ENCODE results near the gene HOXA13.

Gene HOXA13

DNA sequence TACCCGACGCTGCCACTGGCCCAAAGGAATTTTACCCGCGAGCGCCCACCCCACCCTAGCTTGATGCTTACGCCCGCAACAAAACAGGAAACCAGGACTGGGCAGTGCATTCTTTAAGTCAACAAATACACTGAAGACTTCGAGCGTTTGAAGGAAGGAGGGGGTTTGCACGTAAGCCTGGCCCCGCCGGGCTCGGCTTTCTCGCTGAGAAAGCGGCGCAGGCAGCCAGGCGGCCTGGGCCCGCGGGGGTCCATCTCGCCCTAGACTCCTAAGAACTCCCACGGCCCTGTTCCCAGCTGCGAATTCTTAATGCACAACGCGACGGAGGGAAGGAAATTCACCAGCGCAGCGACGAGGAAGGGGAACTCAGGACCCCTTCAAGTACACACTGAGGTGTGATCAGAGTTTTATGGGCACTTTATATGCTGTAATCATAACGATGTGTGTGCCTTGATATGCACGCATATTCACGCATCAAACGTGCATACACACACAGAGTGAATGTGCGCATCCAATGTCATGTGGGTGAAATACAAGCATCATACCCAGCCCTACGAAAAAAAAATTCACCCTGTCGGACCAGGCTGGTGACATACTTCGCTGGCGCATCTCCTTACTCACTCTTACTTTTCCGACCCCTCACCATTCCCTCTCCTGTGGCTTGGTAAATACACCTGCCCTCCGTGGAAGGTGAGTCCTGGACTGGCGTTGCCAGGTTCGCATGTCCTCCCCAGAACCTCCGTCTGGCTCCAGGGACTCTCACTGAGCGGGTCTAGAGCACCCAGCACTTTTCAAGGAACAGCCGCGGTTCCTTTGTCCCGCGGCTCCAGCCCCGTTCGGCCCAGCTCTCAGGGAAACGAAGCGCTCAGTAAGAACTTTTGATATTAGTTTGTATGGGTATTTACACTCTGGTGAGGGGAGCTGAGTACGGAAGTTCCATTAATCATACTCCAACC is 5.7 kb upstream of the HOXA13 start:
- DNase-seq: no peak

DNA sequence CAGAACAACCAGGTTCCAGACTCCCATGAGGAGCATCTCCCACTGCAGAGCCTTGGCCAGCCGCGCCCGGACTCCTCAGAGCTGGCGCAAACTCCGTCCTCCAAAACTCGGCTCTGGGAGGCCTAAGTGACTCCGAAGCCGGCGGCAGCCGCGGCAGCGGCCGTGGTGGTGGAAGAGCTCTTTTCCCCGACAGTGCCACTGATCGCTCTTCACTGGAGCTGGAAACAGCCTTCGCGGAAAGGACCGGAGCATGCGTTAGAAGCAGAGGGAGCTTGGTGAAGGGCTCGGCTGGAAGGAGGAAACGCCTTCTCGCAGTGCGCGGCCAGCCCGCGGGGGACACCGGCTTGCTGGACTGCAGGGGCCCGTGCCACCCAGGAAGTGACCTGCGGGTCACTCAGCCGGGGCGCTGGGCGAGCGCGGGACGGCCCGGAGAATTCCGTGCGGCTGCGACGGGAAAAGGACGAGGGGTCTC is 5.0 kb upstream of the HOXA13 start:
- DNase-seq: no peak

DNA sequence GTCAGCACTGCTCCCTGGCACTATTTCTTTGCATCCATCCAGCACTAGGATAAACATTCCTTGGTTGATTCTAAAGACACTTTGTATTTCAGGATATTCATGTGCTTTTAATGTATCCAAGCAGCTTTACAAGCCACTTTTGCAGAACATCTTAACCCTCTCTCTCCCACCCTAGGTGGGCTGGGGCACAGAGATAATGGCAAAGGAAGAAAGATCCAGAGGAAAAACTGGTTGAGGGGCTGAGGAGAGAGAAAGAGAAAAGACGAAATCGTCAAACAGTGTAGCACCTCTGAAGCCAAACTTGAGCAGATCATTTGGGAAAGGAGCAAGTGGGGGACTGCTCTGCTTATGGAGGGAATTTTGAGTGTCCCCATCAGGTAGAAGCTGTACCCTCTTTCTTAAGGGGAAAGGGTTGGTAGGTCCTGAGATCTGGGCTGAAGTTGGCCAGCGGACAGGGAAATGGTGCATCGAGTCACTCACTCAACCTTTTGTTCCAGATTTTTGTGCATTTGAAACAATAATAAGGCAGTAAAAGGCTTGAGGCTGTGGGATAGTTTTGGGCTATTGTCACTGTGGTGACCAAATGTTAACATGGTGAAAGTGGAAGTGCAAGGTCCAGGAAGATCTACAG is 4.2 kb upstream of the HOXA13 start:
- no peak for DNase-seq

DNA sequence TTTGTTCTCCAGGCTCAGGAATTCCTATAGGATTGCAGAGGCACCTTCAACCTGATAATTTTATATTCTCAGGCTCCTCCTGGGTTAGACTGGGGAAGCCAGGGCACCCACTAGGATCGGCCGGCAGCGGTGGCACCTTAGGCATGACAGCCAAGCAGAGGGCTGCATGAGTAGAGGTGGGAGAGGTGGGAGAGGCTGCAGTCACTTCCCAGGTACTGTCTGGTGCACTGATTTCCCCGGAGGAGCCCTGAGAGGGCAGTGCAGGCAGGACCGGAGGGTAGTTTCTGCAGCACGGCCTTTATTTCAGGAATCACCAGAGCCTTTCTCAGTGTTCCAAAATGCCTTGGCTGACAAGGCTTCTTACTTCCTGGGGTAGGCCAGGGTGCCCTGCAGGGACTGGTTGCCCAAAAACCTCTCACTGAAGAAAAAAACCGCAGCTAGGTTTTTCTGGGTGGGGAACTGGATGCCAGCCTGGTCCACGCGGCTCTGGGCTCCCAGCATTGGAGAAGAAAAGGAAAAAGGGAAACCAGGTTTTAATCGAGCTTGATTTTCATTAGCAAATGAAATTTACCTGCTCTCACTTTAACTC is 3.6 kb upstream of the HOXA13 start:
- DNase-seq: no peak

DNA sequence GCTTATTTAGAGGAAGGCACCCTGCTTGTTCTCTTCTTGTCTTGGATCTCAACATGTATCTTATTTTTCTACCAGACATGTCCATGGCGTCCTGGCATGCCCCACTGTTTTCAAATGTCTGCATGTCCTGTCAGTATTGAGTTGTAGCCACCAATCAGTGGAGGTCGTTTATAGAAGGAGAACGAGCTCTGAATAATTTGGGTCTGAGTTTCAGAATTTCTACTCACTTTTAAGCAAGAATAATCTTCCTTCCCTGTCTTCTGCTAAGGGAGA is 2.9 kb upstream of the HOXA13 start:
- no peak for DNase-seq

DNA sequence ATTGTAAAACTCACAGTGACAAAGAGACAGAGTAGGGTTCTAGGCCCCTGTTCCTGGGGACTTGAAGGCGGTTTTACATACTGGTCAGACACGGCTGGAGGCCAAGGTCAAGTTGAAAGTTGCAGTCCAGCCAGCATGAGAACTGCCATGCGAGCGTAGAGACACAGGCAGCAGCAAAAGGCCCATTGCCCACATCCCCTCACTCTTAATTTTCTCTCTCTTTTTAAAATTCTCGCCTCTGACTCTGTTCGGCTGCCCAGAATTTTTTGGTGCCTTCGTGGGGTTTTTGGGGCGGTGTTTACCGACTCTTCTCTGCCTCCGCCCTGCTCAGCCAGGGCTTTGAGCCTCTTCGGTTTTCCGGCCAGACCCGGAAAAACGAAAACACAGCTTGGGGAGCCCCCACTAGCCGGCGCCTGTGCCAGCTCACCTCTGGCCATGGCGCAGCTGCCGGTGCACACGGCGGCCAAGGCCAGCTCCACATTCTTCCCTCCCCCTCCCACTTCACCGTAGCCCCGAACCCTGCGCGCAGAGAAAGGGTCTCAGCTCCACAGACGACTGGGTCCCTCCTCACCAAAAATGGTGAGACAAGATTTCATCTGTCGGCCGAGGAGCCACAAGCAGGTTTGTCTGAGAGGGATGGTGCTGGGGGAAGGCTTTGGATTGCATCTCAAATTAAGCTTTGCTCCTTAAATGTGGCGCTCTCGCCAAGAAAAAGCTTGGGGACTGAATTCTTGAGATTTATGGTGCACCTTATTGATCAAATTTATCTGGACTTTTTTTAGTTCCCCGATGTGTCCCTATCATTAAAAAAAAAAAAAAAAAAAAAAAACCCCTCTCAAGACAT is 2.3 kb upstream of the HOXA13 start:
- no peak for DNase-seq

DNA sequence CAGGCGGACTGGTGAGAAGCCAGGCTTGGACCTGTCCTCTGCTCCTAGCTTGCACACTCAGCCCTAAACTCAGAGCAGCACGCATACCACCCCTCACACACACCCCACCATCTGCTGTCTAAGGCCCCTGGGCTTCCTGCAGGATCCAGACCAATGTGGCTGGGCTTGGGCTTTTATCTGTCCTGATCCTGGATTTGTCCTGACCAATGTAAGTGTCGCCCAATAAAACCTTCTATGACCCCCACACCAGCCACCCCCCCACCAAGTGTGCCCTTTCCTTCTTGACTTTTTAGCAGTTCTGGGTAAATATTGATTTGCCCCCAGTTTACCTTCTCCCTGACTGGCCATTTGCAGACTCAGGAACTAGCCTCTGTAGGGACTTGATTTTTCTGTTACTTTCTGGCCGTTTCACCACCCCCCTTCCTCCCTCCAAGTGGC is 1.7 kb upstream of the HOXA13 start:
- no peak for DNase-seq

DNA sequence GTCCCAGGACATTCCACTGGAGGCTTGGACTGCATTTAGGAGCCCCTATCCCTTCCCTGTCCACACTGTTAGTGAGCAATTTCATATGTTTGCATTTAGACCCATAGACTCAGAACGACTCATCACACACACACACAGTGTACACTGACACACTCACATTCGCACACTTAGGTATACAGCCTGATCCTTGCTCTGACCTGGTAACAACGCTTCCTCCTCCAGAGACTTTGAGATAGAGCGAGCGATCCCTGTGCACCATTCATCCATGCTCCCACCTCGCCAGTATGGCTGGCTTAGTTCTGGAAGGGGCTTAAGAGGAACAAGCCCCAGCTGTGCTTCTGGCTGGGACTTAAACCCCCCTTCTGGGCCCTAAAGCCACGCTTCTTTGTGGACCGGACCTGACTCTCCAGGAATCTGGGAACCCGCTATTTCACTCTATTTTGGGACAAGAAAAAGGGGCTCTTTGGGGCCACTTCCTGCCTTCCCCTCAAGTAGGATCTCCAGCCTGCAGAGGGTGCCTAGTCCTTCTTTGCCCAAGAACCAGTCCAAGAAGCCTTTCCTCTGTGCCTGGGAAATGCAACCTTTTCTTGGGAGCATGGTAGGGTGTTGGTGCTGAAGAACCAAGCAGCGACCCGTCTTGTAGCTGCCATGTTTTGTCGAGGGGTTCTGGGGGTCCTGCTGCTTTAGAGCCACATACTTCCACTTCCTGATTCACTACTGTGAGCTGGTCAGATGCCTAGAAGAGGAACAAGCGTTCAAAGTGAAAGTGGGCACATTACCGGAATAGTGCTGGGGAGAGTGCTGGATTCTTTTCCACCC is 1.1 kb upstream of the HOXA13 start:
- no peak for DNase-seq

DNA sequence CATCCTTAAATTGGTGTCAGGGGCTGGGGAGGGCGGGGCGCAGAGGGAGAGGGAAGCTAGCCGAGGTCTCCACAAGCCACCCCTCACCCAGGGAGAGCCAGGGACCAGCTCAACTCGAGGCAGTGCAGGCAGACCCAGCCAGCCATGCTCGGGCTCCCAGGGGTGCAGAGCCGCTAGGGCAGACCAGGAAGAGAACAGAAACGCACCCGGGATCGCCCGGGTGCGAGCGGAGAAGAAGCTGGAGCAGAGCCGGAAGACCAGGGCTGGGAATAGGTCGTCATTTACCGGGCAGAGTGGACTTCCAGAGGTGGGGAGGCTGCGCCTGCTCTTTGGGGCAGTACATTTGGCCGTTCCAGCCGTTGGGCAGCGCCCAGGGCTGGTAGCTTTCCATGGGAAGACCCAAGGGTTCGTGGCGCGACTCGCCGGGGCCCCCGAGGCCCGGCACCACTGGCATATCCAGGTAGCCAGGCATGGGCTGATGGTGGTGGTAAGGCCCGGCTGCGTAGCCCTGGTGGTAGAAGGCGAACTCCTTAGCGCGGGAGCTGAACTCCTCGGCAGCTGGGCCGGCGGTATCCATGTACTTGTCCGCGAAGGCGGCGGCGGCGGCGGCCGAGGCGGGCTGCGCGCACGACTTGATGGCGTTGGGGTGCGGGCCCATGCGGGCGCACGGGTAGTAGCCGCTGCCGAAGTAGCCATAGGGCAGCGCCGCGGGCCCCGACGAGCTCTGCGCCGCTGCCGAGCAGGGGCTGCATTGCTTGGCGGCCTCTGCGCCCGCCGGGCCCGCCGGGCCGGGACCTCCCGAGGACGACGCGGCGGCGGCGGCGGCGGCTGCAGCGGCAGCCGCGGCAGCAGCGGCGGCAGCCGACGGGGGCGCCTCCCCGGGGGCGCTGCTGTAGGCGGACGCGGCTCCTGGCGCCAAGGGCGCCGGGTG is 755 bp downstream of the HOXA13 start:
- DNase-seq: no peak

DNA sequence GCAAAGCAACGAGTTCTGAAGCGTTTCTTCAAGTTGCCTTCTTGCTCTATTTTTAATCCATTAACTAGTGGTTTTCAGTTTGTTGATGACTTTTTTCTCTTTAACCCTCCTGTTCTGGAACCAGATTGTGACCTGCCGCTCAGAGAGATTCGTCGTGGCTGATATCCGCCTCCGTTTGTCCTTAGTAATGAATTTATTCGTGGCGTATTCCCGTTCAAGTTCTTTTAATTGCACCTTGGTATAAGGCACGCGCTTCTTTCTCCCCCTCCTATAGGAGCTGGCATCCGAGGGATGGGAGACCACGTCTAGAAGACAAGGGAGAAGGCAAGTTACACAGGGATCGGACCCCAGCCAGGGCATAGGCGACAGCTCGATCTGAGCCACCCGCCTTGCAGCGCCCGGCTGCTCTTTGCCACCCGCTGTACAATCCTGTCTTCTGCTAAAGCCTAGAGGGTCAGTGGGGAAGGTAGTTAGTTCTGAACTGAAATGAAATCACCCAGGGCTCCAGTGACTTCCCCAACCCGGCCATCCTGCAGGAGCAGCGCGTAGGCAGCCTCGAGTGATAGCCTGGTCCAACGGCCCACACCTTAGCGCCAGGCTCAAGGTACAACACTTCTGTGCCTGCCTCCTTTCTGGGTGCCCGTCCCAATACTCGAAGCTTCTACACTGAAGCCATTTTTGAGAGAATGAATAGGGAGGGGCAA is 1.6 kb downstream of the HOXA13 start:
- DNase-seq: no peak

DNA sequence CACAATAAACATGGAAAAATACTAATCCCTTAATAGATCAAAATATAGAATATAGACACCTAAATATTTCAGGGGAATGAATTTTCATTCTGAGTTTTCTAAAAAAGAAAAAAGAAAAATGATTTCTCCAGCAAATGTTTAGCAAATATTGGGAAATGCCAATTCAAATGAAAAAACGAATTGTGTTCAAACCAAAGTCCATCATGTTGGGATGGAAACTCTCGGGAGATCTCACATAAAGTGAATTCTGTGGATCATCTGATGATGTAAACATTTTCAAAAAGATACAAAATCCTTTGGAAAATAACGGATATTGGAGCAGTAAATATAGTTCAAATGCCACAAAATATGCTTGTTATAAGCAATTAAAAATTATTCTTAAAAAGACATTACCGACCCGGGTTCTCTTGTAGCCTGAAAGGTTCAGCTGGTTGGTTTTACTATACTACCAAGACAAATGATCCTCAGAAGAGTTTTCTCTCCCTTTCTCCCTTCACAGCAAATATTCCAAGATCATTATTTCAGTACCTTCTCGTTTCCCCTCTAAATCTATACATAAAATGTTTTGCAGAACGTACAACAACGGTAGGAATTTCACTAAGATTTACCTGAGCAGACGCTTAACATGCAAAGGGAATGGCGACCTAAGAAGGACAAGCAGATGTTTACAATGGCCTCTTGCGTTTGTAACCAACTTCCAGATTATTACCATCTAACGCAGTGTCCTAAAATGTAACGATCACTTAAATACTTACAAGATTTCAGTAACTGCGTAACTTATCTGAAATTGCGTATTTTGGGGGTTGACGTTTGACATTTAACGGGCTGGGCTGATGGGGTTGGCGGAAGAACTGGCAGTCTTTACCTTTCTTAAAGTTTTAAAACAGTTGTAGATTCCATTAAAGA is 2.5 kb downstream of the HOXA13 start:
- no peak for DNase-seq

DNA sequence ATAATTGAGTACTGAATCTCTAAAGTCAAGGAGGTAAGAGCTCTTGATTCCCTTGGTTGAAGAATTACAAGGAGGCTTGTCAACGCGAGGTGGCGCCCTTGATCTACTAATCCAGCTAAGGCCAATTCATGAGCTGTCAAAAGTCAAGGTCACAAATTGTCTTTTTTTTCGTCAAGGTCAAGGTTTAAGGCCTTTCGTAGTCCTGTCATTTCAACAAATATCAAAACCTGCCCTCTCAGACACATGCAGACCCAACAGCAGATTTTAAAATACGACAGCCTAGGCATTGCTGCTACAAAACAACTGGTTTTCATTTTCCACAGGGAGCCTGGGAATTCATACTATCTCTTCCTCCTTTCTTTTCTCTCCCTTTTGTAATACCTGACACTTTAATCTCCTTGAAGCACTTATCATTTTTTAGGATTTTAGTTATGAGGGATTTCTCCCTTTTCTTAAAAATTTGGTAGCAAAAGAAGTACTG is 3.6 kb downstream of the HOXA13 start:
- peak; percentile 46 for DNase-seq

DNA sequence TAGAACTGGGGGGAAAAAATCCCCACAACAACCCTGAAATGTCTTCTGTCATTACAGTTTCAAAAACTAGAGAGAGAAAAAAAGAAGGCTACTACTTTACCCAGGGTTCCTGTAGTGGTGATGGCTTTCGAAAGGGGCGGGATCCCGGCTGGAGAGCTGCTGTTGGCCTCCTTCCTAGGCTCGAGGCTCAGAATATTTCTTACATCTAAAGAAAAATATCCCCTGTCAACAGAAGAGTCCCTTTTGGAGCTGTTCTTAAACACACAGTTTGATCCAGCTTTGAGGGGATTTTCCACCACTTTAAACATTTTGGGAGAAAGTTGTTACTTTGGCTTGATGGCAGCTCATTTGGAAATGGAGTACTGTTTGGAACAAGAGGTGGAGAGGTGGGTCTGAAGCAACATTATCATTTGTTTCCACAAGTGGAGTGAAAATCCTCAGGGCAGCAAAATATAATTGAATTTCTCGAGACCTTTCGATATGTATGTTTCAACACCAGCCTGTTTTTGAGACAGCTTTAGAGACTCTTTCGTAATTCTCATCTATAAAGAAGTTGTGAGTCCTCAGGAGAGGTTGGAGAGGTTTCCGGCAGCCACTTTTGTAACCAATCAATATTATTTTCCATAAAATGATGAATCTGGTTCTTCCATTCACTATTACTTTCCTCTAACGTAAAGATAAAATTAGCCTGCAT is 5.1 kb downstream of the HOXA13 start:
- DNase-seq: no peak

DNA sequence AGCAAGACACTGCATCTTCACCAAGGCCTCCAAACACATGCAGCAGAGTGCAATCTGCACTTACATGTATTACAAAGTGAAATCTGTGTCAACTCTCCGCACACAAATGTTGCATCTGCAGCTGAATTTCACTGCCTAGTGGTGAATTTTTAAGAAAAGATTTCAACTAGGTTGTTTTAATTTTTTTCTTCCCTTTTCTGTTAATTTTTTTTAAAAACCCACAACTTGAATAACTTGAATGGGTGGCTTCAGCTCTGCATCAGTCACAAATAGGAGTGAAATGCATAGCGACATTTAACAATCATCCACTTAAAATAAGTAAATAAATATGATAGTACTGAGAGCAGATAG is 5.9 kb downstream of the HOXA13 start:
- no peak for DNase-seq

DNA sequence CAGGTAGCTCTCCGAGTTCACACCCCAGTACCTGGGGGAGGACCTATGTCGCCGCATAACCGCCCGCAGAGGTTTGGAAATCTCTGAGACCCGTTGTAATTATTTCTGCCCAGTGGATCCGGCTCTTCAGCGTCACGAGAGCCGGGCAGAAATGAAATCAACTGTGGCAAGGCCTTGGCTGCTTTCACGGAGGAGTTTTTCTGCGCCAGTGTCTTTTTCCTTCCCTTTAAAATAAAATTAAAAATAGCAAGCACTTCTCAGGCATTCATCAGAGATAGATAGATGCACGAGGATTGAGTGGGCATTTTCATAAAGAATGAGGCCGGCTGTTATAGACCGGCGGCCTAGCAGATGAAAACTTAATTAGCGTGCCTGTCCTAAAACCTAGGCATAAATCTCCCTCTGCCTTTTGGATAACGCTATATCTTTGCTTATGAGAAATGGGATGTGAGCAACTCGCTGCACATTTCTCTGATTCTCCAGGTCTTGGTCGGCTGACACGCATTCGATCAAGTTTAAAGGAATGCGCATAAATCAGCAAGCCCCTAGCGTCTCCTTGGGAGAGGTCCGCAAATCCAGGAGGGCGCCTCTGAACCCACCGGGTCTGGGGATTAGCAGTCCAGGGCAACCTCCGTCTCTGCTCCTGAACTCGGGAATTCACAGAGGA is 6.4 kb downstream of the HOXA13 start:
- no peak for DNase-seq

DNA sequence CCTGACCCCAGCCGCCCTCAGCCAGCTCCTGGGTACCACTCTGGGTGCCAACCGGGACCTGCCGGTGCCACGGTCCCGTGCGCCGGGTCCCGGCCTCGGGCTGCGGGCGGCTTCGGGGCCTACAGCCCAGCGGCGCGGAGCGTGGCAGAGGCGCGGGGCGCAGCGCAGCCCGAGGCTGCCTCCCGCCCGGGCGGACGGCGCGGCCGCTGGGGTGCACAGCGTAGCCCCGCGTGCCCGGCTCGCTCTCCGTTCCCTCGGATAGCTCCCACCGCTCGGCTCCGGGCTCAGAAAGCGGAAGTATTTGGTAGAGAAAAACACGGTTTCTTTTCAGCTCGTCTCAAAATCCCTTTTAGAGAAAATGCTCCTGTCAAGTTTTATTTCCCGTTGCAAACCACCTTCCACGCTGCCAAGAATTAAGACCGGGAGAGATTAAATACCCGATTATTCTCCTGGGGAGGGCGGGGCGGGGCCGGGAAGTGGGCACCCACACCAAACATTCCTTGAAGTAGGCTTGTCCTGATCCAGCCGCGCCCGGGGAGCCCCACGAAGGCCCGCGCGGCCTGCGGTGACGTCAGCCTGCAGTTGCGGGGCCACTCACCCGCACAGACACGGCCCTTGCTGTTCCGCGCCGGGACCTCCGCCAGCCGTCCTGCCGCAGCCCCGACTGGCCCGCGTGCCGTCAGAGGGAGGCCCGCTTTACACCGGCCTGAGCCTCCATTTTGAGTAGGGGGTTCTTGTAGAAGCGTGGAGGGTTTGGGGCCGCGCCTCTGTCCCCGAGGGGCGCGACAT is 7.2 kb downstream of the HOXA13 start:
- DNase-seq: no peak
